GM19023 (cell line): Measurements from ENCODE around the gene DCDC2.
"Not testable (repeated sequence)": the region's sequence is repeated elsewhere in the genome, so short reads cannot be mapped to it uniquely, and the experiment has no call there.

ENCODE experiments used
- ATAC-seq: cut with Tn5 transposase; IDR thresholded peaks from one replicate; pipeline ENCODE4 v1.9.1; 2021; ENCODE audit warnings: mild to moderate bottlenecking, moderate library complexity; ENCODE audit not compliant: unreplicated experiment

Gene DCDC2

GRCh38 chr6:24357336-24358218, at the start of gene DCDC2:
DCDC2 (minus strand) TSS chr6:24358059; CDS start chr6:24357750, 309 bp downstream.
- no peak for ATAC-seq

DNA sequence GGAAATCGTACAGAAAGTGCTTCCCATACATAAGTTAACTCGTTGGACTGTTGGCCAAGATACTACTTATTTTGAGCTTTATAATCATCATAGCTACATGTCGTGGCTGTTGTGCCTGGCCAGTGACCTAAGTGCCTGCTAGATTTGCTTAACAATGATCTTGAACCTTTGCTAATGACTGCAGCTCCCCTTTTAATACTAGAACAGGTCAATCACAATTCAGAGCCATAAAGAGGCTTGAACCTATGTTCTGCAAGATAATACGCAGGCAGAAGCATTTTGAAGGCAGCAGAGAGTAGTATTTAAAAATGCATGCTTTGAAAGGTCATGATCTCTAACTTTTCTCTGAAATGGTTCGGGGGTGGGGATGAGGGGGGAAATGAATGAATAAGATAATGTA, 47.4 kb upstream of the DCDC2 start:
- ATAC-seq = no peak

GRCh38 chr6:24403501-24403824, 45.6 kb upstream of the DCDC2 start:
- ATAC-seq = no peak

DNA sequence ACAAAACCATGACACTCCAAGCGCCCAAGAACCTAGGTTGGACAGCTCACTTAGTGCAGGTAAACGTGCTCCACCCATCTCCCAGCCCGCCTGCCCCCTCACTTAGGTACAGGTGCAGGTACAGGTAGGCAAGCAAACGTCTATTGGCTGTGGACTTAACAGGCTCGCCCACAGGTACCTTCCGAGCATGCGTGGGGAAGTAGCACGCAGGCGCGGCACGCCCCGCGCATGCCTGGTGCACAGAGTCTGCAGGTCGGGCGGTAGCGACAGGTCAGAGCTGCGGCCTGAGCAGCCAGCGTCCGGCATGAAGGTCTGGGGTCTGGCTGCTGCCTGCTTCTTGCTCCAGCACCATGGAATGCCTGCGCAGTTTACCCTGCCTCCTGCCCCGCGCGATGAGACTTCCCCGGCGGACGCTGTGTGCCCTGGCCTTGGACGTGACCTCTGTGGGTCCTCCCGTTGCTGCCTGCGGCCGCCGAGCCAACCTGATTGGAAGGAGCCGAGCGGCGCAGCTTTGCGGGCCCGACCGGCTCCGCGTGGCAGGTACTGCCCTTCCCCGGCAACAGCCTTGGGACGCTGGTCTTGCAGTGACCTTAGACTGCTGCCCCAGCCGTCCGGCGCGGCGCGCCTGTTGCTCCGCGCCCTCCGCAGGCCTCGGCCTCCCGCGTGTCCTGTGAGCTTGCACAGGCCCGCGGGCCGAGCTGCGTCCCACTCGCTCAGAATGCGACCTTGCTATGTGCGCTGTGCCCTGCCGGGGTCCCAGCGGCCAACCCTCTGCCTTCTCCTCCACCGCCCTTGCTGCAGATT, 45.0 kb upstream of the DCDC2 start, which contains the start of gene MRS2:
Gene MRS2 (plus strand): TSS at position 240 of the 804 bp plus-strand sequence. CDS start 111 bp downstream, at position 351.
- peak; percentile 98 for ATAC-seq

- no peak for ATAC-seq
These were observed 43.6 kb upstream of the DCDC2 start for GRCh38 chr6:24401458-24401857.

DNA sequence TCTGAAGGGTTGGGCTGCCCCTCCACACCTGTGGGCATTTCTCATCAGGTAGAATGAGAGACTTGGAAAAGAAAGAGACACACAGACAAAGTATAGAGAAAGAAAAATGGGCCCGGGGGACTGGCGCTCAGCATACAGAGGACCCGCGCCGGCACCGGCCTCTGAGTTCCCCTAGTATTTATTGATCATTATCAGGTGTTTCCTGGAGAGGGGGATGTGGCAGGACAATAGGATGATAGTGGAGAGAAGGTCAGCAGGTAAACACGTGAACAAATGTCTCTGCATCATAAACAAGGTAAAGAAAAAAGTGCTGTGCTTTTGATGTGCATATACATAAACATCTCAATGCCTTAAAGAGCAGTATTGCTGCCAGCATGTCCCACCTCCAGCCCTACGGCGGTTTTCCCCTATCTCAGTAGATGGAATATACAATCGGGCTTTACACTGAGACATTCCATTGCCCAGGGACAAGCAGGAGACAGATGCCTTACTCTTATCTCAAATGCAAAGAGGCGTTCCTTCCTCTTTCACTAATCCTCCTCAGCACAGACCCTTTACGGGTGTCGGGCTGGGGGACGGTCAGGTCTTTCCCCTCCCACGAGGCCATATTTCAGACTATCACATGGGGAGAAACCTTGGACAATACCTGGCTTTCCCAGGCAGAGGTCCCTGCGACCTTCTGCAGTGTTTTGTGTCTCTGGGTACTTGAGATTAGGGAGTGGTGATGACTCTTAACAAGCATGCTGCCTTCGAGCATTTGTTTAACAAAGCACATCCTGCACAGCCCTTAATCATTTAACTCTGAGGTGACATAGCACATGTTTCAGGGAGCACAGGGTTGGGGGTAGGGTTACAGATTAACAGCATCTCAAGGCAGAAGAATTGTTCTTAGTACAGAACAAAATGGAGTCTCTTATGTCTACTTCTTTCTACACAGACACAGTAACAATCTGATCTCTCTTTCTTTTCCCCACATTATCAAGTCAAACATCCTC, 42.5 kb upstream of the DCDC2 start:
- not testable (repeated sequence) for ATAC-seq

DNA sequence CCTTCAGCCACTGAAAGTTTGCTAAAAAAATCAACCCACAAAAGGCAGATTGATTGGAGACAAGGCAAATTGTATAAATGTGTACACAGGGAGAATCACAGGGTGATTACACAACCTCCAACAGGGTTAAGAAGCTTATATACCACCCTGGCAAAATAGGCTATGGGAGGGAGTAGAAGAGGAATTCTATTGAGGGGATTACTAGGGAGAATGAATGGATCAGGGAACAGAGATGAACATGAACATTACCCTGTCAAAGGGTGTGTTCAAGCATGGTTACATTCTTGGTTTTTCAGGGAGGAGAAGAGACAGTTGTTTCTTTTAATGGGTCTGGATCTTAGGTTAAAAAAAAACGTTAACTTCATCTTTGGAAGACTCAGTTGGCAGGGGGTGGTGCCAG, 39.8 kb upstream of the DCDC2 start:
- no peak for ATAC-seq

DNA sequence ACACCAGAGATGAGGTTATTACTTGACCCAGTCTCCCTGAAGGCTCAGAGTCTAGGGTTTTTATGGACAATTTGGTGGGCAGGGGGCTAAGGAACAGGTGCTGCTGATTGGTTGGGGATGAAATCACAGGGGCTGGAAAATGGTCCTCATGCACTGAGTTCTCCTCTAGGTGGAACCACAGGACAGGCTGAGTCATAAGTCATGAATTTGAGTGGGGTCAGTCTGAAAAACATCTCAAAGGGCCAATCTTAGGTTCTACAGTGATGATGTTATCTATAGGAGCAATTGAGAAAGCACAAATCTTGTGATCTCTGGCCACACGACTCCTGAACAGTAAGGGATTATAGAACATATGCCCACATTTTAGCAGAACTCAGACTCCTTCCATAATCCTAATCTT, 39.0 kb upstream of the DCDC2 start:
- no peak for ATAC-seq

DNA sequence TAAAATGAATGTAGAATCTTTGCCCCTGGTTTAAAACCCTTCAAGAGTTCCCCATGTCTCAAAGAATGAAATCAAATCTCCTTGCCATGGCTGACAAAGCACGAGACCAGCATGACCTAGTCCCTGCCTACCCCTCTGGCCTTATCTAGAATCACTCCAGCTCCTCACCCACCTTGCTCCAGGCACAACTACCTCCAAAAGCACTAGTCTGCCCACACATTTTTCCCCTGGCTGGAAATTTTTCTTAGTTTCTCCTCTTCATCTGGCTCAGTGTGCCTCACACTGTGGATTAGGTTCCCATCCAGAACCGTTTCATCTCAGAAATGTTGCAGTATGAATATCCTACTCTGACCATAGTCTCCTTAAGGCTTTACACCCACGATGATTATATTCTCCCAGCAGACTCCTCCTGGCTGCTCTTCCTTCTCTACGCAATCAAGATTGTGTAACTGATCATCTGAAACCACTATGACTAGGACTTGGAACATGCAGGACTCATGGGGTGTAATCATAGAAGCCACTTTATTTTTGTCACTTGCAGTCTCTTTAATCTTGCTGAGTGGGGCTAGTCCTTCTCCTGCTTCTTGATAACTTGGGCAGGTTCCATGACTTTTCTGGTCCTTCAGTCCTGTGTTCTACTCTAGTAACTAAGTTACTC, 37.0 kb upstream of the DCDC2 start:
- ATAC-seq = no peak

GRCh38 chr6:24394061-24394779, 36.4 kb upstream of the DCDC2 start:
- no peak for ATAC-seq

GRCh38 chr6:24391756-24392405, 34.0 kb upstream of the DCDC2 start:
- ATAC-seq = peak; percentile 83

DNA sequence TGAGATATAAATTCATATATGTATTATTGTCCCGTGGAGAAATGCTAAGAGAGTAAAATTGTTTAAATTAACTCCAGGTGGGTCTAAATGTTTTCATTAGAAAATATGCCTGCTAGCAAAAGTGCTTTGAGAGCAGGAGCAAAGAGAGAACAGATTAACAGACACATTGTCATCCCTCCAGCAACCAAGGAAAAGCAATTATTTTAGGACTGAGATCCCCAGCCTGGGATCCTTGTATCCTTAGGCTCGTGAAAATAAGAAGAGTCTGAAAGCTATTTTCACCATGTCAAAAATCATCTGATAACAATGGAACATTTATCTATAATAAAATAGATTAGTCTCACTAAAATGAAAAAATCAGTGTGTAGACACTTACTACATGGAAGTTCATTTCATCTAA, 33.3 kb upstream of the DCDC2 start:
- ATAC-seq = no peak

DNA sequence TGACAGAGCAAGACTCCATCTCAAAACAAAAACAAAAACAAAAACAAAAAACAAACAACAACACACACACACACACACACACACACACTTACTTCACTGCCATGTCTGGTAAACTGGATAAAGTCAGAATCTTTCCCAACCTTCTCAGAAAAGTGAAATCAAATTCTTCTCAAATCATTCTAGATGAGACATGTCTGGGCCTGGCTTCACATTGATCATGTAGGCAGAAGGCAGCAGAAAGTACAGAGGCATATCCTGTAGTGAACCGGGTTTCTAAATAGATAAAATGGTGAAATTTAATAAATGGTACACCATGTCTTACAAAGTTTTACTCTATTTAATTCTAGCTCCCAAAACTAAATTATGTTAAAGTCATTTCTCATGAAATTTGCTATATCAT, 30.0 kb upstream of the DCDC2 start:
- ATAC-seq = no peak

- ATAC-seq = no peak
These were observed 27.8 kb upstream of the DCDC2 start for GRCh38 chr6:24385536-24386269.

- ATAC-seq = not testable (repeated sequence)
These were observed 26.7 kb upstream of the DCDC2 start for GRCh38 chr6:24384369-24385130.

GRCh38 chr6:24382891-24383494, 25.1 kb upstream of the DCDC2 start:
- ATAC-seq = not testable (repeated sequence)

GRCh38 chr6:24382220-24382540, 24.3 kb upstream of the DCDC2 start:
- ATAC-seq = no peak
